Measurements from ENCODE around the gene MLLT6.

Gene MLLT6

DNA sequence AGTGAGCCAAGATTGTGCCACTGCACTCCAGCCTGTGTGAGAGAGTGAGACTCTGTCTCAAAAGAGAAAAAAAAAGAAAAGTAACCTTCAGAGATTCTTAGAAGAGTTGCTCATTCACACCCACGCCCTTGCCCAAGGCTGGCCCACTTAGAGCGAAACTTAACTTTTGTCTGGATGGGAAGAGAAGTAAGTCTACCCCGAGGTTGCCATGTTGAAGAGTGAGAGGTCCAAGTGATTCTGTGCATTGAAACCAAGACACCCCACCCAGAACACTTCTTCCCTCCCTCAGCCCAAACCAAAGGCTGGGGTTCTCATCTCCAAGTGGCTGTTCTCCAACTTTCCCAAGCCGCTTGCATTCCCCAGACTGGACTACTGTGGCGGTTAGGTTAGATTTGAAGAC, 22.7 kb downstream of the MLLT6 start:
- DNase-seq (ENCODE audit: low spot score), result no peak

DNA sequence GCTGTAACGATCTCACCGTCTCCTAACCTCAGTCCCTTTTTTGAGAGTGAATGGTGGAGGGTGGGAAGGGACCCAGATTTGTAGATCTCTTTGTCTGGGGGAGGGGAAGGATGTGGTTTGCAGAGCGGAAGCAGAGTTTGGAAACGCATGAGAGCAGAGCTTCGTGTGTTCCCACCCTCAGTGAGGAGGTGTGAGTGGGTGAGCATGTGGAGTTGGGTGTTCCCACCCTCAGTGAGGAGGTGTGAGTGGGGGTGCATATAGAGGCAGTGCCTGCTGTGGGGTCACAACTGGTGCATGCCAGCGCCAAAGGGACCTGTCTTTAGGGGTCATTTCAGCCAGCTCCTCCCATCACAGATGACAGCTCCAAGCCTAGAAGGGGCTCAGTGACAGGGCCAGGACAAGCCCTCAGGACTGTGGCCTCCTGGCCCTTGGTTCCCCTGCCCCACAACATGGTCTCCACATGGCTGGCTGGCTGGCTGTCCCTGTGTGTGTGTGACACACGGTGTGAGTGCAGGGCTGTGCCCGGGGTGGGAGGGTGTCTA, 23.3 kb downstream of the MLLT6 start:
- no peak for DNase-seq (ENCODE audit: low spot score)

DNA sequence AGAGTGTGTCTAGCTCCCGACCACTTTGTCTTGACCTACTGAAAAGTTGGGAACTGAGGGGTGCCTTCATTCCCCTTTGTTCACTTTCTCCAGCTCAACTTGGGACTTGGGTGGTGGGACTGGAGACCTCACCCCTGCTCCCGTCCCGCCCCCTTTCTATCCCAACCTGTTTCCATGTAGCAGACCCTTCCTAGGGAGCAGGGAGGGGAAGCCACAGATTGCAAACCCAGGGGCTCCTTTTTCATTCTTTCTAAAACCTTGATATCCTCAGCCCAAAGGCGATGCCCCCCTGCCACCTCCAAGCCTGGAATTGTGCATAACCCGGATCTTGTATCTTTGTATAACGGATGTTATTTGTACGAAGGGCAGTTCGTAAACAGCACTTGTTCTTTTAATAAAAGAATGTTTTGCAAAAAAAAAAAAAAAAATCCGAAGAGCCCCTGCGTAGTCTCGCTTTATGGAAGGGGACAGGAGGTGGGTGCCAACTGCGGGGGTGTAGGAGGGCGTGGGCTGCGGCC, 24.4 kb downstream of the MLLT6 start:
- DNase-seq (ENCODE audit: low spot score), result no peak

DNA sequence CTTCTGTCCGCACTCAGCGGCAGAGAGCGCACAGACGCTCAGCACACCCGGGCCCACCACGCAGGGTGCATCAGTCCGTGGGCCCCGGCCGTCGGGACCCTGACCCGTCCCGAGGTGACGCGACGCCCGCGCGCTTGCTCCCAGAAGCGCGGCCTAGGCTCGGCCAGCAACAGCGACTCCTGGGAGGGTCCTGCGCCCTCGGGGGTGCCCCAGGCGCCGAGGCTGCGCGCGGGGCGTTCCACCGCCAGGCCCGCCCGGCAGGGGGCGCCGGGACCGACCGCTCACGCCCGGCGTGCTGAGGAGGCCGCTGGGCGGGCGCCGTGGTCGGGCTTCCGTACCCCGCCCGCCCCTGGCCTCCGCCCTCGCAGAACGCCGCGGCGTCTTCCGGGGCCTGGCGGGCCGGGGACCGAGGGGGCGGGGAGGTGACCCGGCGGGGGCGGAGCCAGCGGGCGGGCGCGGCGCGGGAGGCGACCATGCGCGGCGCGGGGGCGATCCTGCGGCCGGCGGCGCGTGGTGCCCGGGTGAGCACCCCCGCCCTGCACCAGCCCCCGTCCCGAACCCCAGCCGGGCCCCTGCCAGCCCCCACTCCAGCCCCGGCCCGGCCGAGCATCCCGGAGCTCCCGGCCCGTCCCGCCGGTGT, 24.9 kb downstream of the MLLT6 start, which contains the start of gene CISD3:
CISD3 (plus strand) TSS at position 456 of the 640 bp plus-strand sequence; CDS start at position 474, 18 bp downstream.
- DNase-seq (ENCODE audit: low spot score), result peak; percentile 68

DNA sequence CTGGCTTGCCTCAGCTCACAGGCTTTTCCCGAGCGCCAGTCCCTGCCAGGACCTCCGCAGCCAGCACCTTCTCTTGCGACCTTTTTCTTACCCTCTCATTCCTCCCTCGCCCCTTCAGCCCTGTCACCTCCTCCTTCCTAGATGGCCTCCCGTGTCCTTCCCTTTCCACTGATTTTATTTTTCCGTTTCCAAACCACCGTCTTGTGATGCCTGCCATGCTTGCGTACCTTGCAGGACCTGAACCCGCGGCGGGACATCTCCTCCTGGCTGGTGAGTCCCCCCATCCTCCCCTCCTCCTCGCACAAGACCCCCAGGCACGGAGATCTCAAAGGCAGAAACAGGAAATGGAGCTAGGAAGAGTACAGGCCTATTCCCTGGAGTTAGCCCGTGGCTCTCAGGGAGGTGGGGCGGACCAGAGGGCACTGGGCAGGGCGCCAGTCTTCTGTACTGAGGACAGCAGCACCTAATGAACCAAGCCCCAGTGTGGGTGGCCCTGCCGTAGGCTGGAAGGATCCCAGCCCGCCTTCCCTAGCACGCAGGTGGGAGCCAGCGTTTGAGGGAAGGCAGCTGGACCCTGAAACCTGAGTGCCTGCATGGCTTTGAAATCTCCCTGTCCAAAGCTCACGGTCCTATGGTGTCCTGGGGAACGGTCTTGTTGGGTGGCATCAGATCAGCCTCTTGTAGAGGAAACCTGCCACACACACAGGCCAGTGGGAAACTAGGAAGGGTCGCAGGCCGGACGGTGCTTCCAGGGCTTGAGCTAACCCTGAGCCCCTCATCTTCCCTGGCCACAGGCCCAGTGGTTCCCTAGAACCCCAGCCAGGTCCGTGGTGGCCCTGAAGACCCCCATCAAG, 25.7 kb downstream of the MLLT6 start:
- DNase-seq (ENCODE audit: low spot score), result no peak

DNA sequence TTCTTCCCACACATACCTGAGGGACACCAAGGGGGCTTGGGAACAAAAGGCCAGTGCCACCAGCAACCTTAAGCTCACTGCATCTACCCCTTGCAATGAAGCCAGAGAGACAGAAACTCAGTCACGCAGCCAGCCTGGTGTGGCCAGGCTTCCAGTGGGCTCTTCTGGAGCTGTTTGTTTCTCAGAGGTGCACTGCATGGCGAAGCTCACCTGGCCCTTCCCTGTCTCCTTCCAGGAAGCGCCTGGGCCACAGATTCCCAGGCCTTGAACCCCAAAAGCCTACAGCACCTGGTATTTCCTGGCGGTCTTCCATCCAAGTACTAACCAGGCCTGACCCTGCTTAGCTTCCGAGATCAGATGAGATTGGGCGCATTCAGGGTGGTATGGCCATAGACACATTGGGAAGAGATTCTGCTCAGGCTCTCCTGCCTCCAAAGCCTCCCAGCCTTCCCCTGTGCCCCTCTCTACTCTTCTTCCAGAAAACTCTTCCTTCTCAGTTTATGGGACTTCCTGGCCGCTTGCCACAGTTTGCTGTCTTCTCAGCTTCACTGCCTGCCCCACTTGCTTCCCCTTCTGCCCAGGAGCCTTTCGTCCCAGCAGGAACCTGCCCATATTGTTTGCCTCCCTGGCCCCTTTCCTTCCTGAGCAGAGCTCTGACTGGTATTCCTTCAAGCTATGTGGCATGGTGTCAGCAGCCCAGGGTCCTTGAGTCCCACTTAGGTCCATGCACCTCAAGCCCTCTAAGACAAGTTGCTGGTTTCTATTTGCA, 26.6 kb downstream of the MLLT6 start:
- no peak for DNase-seq (ENCODE audit: low spot score)

DNA sequence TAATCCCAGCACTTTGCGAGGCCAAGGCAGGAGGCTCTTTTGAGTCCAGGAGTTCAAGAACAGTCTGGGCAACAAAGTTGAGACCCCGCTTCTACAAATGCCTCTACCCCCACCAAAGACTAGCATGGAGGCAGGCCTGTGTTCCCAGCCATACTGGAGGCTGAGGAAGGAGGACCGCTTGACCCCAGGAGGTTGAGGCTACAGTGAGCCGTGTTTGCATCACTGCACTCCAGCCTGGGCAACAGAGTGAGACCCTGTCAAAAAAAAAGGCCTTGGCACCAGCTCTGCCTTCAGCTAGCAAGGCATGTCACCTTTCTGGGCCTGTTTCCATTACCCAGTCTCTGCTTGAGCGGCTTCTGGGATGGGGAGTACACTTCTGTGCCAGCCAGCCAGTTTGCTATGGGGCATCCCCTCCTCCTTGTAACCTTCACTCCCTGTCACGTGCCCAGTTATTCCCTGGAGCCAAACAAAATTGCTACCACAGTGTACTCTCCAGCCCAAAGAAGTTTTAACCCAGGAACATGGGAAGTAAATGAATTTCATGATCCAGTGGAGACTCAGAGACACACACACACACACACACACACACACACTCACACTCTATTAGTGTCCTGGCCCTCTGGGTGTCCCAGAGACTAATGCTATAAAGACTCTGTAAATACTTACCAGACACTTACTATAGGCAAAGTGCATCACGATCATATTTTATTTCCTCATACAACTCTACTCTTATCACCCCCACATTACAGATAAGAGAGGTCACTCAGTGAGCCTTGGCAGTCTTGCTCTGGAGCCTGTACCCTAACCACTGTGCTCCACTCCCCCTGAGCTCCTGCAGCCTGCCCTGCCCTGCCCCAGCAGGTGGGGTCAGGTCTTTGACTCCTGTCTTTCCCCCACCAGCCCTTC, 27.6 kb downstream of the MLLT6 start:
- DNase-seq (ENCODE audit: low spot score), result no peak

DNA sequence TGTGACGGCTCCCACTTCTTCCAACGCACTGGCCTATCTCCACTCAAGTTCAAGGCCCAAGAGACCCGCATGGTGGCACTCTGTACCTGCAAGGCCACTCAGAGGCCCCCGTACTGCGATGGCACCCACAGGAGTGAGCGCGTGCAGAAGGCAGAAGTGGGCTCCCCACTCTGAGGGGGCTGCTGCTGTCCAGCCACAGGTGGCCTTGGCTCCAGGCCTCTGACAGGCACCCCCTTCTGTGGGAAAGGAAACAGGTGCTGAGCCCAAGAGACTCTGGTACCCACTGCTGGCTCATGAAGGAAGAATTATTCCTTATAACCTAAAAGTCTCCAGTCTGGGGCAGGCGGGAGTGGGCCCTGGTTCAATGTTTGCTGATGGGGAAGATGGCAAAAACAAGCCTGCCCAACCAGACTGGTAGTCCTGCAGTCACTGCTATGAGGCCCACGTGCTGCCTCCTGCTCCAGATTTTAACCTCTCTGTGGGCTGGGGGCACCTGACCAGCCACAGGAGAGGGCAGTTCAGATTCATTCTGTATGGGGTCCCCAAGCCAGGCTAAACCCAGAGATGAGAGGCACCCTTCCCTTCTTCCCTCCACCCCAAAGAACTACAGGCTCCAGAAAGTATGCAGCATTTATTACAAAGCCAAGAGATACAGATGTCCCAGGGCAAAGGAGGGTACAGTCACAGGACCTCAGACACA, 28.4 kb downstream of the MLLT6 start:
- DNase-seq (ENCODE audit: low spot score), result no peak

DNA sequence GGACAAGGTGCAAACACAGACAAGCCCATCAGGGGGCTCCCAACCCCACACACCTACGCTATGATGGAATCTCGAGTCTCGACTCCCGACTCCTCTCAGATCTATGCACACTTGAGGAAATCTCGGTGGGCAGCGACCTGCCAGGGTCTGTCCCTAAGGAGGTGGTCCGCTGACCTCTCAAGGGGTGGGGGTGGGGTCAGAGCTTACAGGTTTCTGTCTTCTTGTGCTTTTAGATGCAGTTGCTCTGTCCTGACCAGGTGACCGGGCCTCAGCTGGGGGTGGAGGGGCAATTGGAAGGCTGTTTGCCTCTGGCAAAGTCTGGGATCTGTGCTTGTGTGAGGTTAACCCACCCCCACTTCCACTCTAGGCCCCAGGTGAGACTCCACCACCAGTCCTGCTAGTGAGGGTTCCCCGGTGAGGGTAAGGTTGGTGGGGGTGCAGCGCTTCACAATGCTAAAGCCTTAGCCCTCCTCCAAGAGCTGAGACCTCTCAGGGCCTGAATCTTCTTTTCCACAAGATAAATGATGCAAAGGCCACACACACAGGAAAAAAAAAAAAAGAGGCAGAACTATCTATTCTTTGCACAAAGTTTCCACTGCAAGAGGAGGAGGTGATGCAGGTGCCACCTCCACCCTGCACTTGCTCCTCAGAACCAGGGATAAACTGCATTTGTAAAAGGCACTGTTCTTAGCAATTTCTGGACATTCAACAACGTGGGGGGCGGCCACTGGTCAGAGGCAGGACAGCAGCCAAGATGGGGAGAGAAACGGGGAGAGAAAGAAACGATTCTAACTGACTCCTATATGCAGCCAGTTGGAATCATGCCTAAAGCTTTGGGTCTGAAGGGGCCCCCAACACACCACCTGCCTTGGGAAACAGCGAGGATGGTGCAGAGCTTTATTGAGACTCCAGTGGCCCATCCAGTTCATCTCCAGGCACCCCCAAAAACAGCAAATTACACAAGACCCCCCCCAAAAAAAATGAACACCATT, 29.2 kb downstream of the MLLT6 start:
- DNase-seq (ENCODE audit: low spot score), result no peak

DNA sequence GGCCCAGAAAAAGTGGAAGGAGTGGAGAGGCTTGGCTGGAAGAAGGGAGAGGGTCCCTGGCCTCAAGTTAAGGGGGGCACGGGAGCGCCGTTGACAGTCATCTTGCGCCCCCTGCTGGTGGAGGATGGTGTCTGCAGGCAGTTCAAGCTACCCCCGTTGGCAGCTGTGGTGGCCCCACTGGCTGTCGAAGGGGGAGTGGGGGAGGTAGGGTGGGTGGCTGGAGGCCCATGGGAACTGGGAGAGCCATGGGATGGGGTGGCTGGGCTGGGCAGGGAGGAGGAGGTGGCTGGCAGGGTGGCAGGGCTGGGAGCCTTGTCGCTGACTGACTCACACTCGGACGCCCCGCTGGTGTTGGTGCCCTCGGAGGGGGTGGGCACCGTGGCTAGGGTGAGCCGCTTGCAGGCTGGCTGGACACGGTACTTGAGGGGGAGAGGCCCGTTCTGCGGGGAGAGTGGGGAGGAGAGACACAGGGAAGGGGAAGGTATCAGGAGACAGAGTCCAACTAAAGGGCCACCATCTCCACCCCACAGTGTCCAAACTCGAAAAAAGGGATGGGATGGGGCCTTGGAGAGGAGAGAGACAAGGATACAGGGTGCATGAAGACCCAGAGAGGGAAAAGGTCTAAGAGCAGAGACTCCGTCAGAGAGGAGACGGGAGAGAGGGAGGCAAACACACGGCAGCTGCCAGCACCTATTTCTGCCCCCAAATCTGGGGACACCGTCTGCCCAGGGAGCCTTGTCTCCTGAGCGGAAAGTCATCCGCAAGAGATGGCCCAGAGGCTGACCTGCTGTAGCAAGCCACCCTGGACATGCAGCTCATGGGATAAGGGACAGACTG, 30.3 kb downstream of the MLLT6 start:
- DNase-seq (ENCODE audit: low spot score), result no peak

DNA sequence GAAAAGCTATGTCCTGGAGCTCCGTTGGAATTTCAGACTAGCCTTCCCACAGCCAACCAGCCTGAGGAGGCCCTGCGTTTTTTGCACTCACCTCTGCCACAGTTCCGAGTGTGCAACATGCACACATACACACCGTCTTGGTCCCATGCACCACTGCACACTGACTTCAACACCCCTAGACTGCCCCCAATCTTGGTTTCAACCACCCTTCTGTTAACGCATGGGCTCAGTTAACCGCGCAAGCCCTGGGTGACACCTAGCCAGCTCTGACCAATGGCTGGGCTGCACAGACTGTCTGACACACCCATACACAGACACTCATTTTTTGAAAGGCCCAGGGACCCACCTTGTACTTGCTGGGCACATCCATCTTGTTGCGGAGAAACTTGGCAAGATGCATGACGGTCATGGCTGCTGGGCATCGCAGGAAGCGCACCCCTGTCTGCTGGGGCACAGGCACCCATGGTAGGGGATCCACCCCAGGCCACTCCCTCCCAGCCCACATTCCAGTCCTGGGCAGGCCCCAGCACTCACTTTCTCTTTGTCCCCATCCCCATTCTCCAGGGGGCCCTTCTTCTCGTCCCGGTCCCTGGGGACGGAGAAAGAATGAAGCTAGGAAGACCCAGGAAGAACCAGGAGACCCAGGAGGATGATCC, 33.1 kb downstream of the MLLT6 start:
- no peak for DNase-seq (ENCODE audit: low spot score)

DNA sequence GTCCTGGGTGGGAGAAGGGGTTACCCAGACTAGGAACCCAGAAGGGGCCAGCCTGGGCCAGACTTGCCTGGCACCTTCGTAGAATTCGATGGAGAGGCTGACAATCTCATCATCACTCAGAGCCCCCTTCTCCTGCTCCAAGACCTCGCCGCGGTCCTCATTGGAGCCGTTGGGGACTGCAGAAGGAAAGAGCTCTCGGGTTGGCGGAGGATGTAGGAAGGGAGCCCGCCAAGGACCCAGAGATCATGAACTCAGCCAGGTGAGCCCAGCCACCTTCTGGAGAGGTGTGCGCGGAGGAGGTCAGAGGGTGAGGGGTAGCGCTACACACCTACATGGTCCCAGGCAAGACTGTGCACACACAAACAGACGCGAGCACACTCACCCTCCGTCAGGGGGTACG, 33.6 kb downstream of the MLLT6 start:
- no peak for DNase-seq (ENCODE audit: low spot score)

DNA sequence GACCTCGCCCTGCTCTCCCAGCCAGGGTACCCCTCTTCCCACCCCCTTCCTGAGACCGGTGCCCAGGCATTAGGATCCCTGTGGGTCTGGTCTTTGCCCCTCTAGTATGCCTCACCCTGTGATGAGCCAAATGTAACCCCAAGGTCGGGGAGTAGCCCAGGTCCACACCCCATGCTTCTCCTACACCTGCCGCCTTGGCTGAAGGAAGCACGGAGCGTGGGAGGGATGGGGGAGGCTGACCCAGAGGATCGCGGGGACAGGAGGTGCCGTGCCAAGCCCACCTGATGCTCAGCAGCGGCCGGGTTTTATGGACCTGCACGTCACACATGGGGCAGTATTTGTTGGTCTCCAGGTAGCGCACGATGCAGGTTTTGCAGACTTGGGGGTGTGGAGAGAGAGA, 34.2 kb downstream of the MLLT6 start:
- DNase-seq (ENCODE audit: low spot score), result no peak

DNA sequence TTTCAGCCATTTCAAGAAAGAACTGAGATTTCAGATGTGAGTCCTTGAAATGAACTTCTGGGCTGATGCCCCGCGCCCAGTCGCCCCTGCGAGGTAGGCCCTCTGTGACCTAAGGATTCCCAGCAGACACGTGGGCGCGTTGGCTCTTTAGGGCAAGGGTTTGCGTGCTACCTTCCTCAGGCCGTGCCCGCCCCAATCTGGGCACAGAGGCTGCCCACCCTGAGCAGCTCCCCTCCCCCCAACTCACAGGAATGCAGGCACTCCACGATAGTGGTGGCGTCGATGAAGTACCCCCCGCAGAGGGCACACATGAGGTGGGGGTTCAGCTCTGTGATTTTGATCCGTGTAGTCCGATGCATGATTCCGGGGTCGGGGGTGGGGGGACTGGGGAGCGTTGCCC, 35.0 kb downstream of the MLLT6 start:
- DNase-seq (ENCODE audit: low spot score), result no peak

DNA sequence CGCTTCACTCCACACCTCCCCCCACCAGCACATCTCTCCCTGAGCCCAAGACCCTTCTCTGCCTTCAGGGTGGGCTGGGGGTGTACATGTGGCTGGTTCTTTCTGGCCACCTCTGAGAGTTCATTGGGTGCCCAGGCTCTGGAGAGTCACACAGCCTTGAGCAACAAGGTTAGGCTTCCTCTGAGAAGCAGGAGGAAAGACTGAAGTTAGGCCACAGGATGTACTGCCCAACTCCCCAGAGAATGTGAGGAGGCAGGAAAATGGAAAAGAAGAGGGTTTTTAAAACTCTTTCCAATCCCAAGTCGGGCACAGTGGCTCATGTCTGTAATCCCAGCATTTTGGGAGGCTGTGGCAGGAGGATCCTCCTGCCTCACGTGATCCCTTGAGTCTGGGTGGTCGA, 35.7 kb downstream of the MLLT6 start:
- DNase-seq (ENCODE audit: low spot score), result no peak

DNA sequence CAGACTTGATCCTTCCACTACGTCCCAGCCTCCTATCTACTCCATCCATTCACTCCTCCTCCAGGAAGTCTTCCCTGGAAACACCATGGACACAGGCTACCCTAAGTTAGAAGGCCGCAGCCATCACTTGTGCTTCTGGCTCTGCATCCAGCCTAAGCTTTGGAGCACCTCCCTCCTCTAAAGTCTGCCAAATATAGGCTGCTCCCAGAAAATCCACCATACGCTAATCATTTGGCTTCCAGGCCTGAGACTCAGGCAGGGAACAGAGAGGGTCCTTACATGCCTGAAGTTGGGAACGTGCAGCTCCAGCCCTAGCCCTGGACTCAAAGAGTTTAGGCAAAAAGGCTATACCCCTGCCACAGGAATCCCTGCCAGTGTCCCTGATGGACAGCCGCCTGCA, 36.4 kb downstream of the MLLT6 start:
- DNase-seq (ENCODE audit: low spot score), result no peak

DNA sequence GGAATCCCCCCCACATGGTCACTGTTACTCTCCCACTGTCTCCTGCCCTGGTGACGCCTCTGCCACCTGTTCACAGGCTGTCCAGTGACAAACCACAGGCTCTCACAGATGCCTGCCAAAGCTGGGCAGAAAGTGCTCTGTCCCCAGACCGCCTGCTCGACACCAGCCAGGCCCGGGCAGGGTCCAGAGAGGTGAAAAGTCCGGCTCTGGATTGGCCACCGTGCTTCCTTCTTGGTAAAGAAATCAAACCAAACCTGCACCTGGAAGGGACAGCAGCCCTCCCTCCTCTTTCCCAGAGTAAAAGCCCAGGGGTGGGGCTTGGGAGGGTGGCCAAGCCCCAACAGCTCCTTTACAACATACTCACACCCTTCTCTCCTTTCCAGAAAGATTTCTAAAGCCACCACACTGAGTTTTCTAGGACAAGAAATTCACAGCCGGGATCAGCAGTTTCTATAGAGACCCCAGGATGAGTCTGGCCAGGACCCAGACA, 36.9 kb downstream of the MLLT6 start:
- no peak for DNase-seq (ENCODE audit: low spot score)

Data from pons (tissue), 1 donor.